Stimulated activated CD4-positive, alpha-beta T cell treated with anti-CD3 and anti-CD28 coated beads, Interleukin-4, amount 100 ng/mL, for 24 hours (primary cell): Measurements from ENCODE around the gene CST5.
"Not testable (repeated sequence)": the region's sequence is repeated elsewhere in the genome, so short reads cannot be mapped to it uniquely, and the experiment has no call there.

Experiments
- DNase-seq: peaks from one replicate; pipeline ENCODE4 v3.0.0-alpha.2; 2020

CST5 gene

DNA sequence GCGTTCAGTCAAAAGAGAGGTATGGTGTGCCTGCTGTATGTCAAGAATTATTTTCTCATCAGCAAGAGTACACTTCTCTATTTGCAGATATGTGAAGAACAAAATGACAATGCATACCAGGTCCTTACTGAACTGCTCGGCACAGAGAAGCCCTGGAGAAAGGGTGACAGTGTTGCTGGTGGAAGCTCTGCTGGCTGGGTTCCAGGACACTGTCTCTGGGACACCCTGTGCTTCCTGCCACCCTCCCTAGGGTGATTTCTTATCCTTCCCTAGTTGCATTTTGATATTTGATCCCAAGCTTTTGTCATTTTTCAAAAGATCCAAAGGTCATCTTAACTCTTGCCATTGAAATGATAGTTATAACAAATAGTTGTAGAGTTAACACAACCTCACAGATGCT lies 8.3 kb upstream of the CST5 start:
- DNase-seq = no peak

DNA sequence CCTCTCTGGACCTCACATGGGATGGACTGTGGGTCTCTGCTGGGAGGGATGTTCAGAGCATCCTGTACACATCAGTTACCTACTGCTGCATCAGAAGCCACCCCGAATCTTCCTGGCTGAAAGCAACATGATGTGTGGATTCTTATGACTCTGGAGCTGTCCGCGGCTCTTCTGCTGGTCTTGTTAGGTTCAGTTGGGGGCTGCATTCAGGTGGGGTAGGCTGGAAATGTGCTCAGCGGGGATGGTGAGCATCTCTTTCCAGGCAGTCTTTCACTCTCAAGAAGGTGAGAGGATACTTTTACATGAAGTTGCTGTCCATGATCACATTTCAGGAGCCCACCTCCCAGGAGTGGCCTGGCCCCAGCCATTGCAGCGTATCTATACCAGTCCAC lies 5.2 kb upstream of the CST5 start:
- no peak for DNase-seq

- DNase-seq = no peak
These were observed 4.7 kb upstream of the CST5 start for GRCh38 chr20:23884136-23884770.

DNA sequence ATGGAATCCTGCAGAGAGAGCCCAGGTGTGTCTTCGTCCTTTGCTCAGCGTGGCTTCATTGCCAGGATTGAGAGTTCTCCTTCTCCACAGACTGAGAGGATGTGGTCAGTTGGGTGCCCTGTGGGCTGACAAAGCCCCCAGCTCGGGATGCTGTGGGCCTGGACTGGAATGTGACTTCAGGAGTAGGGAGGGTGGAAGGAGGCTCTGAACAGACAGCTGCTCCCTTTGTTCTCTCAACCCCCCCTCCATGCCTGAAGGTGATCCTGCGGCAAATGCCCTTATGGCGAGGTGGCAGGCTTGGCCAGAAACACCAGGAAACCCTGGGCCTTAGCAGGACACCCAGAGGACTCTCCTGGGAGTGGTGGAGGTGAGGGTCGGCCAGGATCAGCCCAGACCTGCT lies 1.8 kb upstream of the CST5 start:
- DNase-seq = no peak

GRCh38 chr20:23880417-23880816 lies 869 bp upstream of the CST5 start:
- DNase-seq = no peak

GRCh38 chr20:23879811-23880374 lies 345 bp upstream of the CST5 start:
- DNase-seq = no peak

DNA sequence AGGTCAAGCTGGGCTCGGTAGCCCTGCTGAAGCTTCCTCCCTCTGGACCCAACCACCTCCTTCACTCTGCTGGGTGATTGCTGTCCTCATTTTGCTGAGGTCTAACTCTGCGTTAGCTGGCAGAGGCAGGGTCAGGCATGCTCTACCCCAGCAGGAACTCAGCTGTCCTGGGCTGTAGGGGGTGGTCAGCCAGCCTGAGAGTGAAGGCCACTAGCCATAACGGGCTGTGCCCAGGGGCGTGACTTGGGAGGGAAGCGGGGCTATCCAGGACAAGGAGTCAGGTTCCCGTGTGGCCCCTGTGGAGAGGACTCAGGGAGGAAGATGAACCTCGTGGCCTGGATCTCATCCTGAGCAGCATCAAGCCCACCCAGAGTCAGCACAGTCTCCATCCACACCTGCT lies 761 bp downstream of the CST5 start:
- no peak for DNase-seq

DNA sequence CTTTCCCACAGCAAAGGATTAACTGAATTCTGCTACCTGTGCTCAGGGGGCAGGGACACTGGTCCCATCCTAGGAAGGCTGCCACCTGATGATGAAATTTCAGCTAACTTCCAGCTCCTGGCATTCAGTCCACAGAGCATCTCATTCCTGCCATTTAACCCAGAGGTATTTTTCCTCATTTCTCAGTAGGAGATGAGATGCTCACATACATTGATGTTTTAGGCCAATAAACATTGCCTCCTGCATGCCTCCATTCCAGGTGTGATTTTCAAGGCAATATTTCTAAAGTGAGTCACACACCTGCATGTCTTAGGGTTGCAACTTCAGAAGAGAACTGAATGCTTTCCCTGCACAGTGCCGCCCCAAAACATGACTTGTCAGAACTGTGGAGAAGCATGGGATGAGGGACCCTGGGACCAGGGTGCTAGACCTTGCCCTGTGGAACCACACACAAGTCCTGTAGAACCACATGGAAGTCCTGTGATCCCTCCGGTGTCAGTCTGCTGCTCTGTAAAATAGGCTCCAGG lies 1.5 kb downstream of the CST5 start:
- not testable (repeated sequence) for DNase-seq

GRCh38 chr20:23877524-23877923 lies 2.0 kb downstream of the CST5 start:
- DNase-seq = no peak

GRCh38 chr20:23875606-23876237 lies 3.8 kb downstream of the CST5 start:
- DNase-seq = no peak

DNA sequence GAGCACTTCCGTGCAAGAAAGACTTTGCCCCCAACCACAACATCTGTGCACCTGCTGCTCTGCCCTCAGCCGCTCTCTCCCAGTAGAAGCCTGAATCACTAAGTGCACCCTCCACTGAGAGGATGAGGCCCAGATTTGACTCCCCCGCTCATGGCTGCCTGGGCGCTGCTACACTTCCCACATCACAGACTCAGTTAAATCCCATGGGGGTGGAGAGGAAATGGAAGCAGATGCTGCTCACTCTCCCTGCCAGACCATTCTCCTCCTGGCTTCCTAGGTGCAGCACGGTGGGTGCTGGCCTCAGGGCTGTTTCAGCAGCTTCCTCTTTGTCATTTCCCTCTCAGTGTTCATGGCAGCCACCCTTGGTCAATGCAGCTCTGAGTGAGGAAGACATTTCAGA lies 4.8 kb downstream of the CST5 start:
- no peak for DNase-seq

DNA sequence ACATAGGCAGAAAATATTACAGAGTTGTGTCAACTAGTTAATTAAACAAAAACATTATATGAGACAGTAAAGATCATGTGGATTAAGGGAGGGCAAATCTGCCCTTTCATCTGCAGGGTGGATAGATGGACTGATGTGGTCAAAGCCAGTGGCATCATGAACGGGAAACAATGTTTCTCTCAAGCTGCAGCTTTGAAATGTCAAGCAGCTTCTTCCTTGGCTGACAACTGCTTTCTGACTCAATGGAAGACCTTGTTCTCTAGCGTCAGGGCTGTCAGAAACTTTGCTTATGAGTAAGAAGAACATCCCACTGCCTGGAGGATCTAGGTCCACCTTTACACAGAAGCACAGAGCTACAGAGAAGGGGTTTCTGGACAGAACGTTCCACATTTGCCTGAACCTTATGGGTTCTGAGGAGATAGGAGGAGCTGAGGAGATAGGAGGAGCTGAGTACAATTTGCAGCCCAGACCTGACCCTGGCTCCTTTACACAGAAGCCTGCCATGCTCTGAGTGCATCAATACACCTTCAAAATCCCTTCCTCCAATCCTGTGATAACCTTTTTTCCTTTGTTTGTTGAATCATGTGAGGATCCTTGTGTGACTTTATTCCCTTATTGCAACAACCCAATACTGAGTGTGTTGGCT lies 6.1 kb downstream of the CST5 start:
- no peak for DNase-seq

DNA sequence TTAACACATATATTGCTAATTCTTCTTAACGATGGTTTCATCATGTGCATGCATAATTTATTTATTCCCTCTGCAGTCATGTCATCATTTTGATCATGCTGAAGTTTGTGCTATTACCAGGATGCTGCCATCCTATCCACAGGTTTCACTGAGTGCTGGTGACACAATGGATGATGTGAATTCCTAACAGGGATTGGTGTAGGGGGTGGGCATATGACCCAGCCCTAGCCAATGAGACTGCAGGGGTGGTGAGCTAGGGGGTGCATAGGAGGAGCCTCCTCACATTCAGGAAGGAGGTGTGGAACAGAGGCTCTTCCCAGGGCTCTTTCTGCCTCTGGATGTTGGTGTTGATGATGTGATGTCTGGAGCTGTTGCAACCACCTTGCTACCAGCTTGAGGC lies 7.5 kb downstream of the CST5 start:
- DNase-seq = no peak

- DNase-seq = no peak
These were observed 9.1 kb downstream of the CST5 start for GRCh38 chr20:23870461-23870860.

DNA sequence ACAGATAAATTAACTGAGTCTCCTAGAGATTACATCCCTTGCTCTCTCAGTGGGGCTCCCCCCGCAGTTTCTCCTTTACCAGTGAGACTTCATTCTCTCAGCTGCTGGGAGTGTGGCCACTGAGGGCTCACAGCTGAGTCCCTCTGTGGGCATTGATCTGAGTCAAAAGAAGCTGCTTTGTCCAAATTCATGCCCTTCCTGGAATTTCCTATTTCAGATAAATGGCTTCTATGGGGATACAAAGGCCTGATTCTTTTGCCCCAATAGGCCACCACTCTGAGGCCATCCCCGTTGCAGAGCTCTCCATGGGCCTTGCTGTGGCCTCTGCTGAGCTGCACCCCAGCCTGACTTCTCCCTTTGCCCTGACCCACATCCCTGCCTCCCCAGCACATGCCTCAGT lies 10.0 kb downstream of the CST5 start:
- no peak for DNase-seq

GRCh38 chr20:23868321-23868720 lies 11.2 kb downstream of the CST5 start:
- DNase-seq = no peak

DNA sequence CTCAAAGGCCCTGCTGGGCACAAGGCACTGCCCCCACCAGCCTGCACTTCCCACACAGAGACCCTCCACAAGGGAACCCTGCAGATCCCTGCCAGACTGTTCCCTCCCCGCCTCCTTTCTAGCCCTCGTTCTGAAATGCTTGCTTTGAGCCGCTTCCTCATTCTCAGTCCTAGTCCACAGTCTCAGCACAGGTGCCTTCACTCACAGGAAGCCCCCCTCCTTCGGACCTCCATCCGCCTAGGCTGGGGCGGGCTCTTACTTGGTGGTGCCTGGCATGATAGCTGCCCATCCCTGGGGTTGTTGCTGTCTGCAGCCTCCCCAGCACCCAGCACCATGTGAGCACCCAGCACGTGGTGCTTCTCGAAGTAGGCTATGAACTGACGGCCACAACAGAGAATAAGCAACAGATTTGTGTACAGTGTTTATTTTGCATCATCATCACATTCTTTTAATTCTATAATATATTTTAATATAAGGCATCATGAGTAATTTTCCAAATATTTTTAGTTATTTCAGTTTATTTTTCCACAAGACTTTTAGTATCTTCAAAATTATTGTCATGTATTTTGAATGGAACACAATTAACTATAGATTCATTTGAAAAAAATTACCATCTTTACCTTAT lies 12.3 kb downstream of the CST5 start:
- no peak for DNase-seq

GRCh38 chr20:23860771-23861170 lies 18.8 kb downstream of the CST5 start:
- not testable (repeated sequence) for DNase-seq

- DNase-seq = no peak
These were observed 21.5 kb downstream of the CST5 start for GRCh38 chr20:23857962-23858595.

DNA sequence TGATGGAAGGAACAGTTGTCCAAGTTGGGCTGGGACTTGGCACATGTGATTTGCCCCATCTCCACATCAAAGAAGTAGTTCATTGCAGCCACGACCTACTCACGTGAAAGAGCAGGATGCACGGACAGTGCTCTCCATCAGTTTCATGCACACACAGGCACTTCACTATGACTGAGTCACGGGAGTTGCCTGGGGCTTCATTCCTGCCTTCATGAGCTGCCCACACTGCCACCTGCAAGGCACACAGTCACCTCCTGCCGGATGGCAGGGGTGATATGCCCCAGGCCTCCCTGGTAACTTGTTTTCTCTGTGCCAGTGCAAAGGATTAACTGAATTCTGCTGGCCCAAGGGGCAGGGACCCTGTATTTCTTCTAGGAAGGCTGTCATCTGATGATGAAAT lies 22.8 kb downstream of the CST5 start:
- no peak for DNase-seq

DNA sequence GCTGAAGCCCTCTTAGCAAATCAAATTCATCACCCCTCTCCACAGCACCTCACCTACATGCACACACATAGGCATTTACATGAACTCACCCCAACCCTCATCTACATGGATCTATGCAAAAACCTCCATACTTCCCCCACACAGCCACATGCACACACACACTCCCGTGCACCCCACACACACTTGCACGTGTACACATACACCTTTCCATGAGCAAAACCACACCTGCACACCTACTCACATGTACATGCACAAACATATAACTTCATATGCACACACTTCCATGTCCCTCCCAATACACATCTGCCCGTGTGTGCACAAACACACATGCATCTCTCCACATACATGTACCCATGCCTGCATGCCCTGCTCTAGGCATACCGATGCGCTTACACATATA lies 23.3 kb downstream of the CST5 start:
- no peak for DNase-seq

GRCh38 chr20:23841693-23842092 lies 37.9 kb downstream of the CST5 start:
- DNase-seq = no peak

DNA sequence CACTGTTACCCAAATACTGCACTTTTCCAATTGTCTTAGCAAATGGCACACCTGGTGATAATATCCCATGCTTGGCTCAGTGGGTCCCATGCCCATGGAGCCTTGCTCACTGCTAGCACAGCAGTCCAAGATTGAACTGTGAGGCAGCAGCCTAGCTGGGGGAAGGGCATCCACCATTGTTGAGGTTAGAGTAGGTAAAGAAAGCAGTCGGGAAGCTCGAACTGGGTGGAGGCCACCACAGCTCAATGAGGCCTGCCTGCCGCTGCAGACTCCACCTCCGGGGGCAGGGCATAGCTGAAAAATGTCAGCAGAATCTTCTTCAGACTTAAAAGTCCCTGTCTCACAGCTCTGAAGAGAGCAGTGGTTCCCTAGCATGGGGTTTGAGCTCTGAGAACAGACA lies 43.8 kb downstream of the CST5 start:
- DNase-seq = no peak
